ENCODE measurements around the gene NOC4L.
"Not testable (repeated sequence)": the region's sequence is repeated elsewhere in the genome, so short reads cannot be mapped to it uniquely, and the experiment has no call there.

Gene NOC4L

DNA sequence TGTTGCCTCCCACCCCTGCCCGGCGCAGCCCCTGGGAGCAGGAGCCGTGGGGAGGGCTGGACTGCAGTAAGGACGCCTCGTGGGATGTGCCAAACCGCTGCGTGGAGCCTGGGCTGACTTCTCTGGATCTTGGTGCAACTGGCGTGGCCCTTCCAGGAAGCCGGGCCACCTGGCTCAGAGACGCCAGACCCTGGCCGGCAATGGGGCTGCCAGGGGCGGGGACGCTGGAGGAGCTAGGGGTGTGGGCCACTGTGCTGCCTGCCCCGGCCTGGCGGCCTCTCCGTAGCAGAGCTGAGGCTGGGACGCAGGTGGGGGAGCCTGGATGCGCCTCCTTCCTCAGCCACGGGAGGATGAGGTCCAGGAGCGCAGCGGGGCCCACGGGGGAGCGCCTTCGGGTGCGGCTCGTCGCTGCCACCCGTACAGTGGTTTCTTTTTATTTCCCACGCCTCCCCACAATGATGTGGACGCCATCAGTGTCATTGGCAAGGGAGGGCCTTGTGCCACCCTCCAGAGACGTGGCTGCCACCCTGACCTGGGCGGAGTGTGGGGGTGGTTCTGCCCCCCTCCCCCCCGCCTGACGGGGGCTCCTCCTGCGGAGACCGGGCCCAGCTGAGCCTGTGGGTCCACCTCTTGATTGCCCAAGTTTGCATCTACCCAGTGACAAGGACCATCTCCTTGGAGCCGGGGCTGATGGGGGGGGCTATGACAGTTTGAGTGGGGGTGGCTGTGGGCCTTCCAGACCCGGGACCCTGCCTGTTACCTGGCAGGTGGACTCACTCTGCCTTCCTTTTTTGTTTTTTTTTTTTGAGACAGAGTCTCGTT lies 11.4 kb upstream of the NOC4L start:
- Mint-ChIP-seq H3K36me3 (ENCODE audit: low read depth) (peaks cover 30% of the 10 kb centered on the region), H3K4me3 (no peak overlapping the region), H3K27ac (no peak overlapping the region), H3K9me3 (no peaks in the 10 kb centered on the region), H3K4me1 (ENCODE audit: low read depth) (no peaks in the 10 kb centered on the region), H3K27me3 (no peaks in the 10 kb centered on the region)

DNA sequence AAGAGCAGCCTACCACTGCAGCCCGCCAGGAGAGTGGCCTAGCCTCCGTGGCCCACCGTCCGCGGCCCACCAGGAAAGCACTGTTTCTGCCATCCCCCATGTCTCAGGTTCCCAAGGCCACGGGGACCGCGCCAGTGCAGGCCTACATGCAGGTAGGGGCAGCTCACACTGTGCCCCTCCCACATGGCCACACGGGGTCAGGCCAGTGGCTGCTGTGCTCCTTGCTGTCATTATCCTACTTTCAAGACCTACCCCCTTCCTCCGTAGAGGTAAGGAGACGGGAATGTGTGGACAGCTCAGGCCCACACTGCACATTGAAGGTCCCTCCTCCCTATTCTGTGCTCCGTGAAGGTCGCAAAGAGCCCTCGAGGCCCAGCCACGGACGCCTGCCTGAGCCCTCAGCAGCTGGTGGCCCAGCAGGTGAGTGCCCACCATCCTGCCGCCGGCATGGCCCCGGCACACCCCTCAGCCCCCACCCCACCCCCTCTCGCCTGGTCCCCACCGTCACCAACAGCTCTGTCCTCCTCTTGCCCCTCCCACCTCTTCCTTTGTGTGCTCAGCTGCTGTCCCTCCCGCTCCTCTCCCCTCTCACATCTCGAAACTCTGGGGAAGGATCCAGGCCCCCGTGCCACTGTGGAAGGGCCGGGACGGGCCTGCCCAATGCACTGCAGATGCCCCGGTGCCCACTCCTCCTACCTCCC lies 10.2 kb upstream of the NOC4L start:
- Mint-ChIP-seq H3K27ac (no peak overlapping the region), H3K9me3 (no peaks in the 10 kb centered on the region), H3K4me1 (ENCODE audit: low read depth) (no peaks in the 10 kb centered on the region), H3K4me3 (no peak overlapping the region), H3K27me3 (no peaks in the 10 kb centered on the region), H3K36me3 (ENCODE audit: low read depth) (peaks cover 21% of the 10 kb centered on the region)

DNA sequence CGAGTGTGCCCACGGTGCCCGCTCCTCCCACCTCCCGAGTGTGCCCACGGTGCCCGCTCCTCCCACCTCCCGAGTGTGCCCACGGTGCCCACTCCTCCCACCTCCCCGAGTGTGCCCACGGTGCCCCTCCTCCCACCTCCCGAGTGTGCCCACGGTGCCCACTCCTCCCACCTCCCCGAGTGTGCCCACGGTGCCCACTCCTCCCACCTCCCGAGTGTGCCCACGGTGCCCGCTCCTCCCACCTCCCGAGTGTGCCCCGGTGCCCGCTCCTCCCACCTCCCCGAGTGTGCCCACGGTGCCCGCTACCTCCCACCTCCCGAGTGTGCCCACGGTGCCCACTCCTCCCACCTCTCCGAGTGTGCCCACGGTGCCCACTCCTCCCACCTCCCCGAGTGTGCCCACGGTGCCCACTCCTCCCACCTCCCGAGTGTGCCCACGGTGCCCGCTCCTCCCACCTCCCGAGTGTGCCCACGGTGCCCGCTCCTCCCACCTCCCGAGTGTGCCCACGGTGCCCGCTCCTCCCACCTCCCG lies 9.5 kb upstream of the NOC4L start:
- not testable (repeated sequence) for H3K4me3 Mint-ChIP-seq; H3K9me3 Mint-ChIP-seq; H3K27me3 Mint-ChIP-seq; H3K4me1 Mint-ChIP-seq (ENCODE audit: low read depth); H3K27ac Mint-ChIP-seq
- H3K36me3 Mint-ChIP-seq (ENCODE audit: low read depth) = peaks cover 19% of the 10 kb centered on the region

DNA sequence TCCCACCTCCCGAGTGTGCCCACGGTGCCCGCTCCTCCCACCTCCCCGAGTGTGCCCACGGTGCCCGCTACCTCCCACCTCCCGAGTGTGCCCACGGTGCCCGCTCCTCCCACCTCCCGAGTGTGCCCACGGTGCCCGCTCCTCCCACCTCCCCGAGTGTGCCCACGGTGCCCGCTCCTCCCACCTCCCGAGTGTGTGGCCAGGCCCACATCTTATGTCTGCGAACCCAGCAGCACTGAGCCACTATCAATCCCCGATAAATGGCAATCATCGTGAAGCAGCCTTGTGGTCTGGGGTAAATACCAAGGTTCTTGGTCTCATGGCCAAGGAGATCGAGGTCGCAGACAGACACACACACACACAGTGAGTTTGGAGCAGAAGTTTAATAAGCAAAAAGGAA lies 8.0 kb upstream of the NOC4L start:
- not testable (repeated sequence) for H3K4me3 Mint-ChIP-seq; H3K9me3 Mint-ChIP-seq; H3K27me3 Mint-ChIP-seq; H3K4me1 Mint-ChIP-seq (ENCODE audit: low read depth)
- Mint-ChIP-seq H3K36me3 (ENCODE audit: low read depth) (peaks cover 20% of the 10 kb centered on the region), H3K27ac (peak overlapping the region; percentile 63)

DNA sequence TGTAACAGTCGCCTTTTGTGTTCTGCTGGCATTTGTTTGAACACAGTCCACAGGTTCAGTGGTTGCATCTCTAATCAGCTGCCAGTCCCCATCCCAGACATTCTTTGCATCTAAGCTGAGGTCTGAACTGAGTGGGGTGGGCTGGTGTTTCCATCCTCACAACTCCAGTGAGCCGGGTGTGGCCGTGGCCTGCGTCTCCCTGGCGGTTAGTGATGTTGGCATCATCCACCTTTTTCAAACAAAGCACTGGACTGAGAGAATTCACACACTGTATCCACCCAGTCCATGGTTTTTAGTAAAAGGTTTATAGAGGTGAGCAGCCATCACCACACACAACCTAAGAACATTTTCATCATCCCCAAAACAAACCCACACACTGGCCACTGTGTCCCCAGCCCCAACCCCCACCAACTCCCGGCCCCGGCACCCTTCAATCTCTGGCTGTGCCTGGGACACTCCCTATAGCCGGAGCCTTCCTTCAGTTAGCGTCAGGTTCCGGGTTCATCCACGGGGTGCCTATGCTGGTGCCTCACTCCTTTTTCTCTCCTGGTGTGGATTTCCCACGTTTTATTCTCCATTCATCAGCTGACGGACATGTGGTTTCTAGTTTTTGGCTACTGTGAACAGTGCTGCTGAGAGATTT lies 6.7 kb upstream of the NOC4L start:
- Mint-ChIP-seq H3K4me1 (ENCODE audit: low read depth) (peaks cover 6% of the 10 kb centered on the region), H3K36me3 (ENCODE audit: low read depth) (peaks cover 20% of the 10 kb centered on the region), H3K9me3 (no peaks in the 10 kb centered on the region), H3K27ac (peak overlapping the region; percentile 12), H3K27me3 (no peaks in the 10 kb centered on the region), H3K4me3 (no peak overlapping the region)

DNA sequence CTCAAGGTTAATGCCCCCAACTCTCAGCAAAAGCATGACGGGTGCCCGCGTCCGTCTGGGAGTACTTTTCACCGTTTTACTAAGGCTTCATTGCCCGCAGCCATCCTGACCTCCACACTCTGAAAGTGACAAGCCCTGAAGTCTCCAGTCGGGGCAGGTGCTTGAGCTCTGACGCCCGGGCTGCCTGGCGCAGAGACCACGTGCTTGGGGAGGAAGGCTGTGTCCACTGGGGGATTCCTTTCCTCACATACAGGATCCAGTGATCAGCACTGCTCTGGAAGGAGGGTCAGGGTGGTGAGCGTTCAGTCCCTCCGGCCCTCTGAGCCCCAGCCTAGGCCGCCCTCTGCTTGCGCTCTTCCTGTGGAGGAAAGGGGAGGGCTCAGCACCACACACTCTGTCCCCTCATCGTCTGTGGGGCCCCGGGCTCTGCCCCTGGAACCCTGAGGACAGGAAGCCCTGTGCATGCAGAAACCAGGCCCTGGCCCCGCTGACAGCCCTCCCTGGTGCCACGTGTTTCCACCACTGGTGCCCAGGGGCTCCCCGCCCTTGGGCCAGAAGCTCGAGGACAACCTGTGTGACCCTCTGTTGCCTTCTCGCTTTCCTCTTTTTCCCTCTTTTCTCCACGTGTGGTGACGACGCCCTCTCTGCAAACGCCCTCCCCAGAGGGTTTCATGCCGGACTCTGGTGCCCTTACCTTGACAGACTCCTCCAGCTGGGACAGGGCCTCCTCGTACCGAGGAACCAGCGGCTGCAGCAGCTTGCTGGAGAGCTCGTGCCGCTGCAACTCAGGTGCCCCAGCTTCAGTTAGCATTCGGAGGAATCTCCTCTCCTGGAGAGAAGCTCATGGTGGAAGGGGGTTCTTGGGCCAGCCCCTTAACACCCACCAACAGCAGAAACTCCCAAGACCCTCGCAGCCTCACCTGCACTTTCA lies 5.1 kb upstream of the NOC4L start:
- Mint-ChIP-seq H3K9me3 (no peaks in the 10 kb centered on the region), H3K27me3 (no peaks in the 10 kb centered on the region), H3K4me1 (ENCODE audit: low read depth) (peaks cover 12% of the 10 kb centered on the region), H3K4me3 (no peak overlapping the region), H3K27ac (no peak overlapping the region), H3K36me3 (ENCODE audit: low read depth) (peaks cover 24% of the 10 kb centered on the region)

DNA sequence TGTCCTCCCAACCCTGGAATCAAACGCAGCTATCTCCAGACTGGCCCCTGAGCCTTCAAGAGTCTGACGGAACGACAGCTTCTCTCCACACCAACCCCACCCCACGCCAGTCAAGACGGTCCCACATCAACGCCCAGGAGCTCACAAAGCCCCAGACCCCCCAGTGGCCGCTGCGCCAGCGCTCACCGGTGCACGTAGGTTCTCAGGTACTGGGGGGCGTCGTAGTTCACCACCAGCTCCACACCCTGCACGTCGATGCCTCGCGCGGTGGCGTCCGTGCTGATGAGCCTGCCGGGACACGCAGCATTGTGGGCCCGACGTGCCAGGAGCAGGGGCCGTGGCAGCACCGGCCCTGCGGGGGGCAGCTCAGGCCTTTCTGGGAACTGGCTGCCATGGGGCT lies 4.3 kb upstream of the NOC4L start:
- H3K9me3 Mint-ChIP-seq = no peaks in the 10 kb centered on the region
- H3K27ac Mint-ChIP-seq = no peak overlapping the region
- peaks cover 14% of the 10 kb centered on the region for H3K4me1 Mint-ChIP-seq (ENCODE audit: low read depth)
- peaks cover 24% of the 10 kb centered on the region for H3K36me3 Mint-ChIP-seq (ENCODE audit: low read depth)
- no peaks in the 10 kb centered on the region for H3K27me3 Mint-ChIP-seq
- H3K4me3 Mint-ChIP-seq = no peak overlapping the region

DNA sequence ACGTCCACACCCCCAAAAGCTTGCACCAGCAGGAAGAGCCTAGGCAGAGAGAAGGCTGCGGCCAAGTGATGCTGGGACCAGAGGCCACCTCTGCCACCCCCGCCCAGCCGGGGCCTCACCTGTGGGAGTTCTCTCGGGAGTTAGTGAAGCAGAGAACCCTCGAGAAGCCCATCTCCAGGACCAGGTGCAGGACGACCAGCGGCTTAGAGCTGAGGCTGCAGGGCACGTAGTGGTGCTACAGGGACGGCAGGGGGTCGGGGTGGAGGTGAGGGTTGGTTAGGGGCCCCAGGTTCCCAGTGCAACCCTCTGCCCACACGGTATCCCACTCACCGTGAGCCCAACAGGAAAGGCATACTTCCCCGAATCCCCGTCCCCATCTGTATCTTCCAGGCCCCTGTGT lies 3.8 kb upstream of the NOC4L start:
- H3K4me1 Mint-ChIP-seq (ENCODE audit: low read depth) = peaks cover 20% of the 10 kb centered on the region
- no peaks in the 10 kb centered on the region for H3K27me3 Mint-ChIP-seq
- no peak overlapping the region for H3K4me3 Mint-ChIP-seq
- no peak overlapping the region for H3K27ac Mint-ChIP-seq
- H3K36me3 Mint-ChIP-seq (ENCODE audit: low read depth) = peaks cover 24% of the 10 kb centered on the region
- H3K9me3 Mint-ChIP-seq = no peaks in the 10 kb centered on the region

DNA sequence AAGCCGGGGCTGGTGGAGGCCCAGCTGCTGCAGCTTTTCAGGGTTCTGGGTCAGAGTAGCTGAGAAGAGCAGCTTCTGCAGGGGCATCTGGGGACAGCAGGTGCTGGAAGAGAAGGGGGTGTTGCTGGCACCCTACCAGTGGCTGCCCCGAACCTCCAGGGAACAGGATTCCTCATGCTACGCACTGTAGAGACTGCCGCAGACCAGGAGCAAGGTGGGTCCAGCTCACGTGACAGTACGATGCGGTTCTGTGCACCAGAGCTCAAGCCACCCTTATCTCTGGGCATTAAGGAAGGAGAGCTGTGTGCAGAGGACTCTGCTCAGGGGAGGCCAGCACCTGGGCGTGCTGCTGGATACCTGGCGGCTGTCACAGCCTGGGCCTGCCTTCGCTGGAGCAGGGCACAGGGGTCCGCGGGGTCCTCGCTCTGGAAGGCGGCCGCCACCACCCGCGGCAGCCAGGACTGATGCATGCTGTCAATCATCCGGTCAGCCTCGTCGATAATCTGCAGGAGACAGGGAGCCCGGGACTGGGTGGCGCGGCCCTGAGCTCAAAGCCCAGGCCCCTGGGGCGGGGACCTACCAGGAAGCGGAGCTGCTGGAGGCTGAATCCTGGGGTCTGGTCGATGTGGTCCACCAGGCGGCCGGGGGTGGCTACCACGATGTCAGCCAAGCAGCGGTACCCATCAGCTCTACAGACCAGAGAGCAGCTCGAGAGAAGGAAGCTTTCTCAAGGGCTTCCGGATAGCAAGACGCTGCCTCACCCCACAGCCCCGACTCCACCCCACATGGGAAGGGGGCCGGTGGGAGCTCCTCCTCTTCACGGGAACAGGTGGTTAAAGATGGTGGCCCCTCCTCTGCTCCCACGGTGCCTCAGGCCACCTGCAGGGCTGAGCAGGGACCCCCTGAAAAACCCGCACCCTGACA lies 3.1 kb upstream of the NOC4L start:
- H3K4me3 Mint-ChIP-seq = no peak overlapping the region

DNA sequence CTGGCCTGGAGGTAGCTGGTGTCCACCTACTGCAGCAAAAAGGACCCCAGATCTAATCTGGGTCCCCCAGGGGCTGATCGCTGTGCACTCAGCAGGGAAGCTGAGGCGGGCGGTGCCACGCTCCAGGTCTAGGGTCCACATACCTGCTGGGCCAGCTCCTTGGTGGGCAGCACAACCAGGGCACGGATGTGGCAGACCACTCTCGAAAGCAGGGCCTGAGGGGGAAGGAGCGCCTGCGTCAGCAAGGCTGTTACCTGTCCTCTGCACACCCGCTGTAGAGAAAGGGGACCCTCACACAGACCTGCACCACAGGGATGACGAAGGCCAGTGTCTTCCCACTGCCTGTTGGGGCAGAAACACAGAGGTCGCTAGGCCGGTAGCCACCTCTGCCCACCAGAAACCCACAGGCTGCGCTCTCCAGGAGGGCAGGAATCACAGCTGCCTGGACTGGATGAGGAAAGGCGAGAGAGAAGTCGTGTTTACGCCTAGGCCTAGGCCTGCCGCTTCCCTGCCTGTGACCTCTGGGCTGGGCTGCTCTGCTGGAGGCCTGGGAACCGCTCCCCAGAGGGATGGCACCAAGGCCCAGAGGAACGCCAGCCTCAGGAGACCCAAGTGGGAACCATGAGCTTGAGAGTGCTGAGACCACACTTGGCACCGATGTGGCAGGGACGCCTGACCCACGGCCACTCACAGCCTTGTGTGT lies 2.1 kb upstream of the NOC4L start:
- no peaks in the 10 kb centered on the region for H3K27me3 Mint-ChIP-seq
- no peaks in the 10 kb centered on the region for H3K9me3 Mint-ChIP-seq
- H3K27ac Mint-ChIP-seq = peak overlapping the region; percentile 76
- peaks cover 33% of the 10 kb centered on the region for H3K36me3 Mint-ChIP-seq (ENCODE audit: low read depth)
- H3K4me3 Mint-ChIP-seq = peak overlapping the region; percentile 89
- H3K4me1 Mint-ChIP-seq (ENCODE audit: low read depth) = peaks cover 35% of the 10 kb centered on the region

More for the DNA sequence above, 3.1 kb upstream of the NOC4L start:
- peaks cover 27% of the 10 kb centered on the region for H3K4me1 Mint-ChIP-seq (ENCODE audit: low read depth)
- H3K36me3 Mint-ChIP-seq (ENCODE audit: low read depth) = peaks cover 28% of the 10 kb centered on the region
- no peaks in the 10 kb centered on the region for H3K9me3 Mint-ChIP-seq
- no peak overlapping the region for H3K27ac Mint-ChIP-seq
- H3K27me3 Mint-ChIP-seq = no peaks in the 10 kb centered on the region

DNA sequence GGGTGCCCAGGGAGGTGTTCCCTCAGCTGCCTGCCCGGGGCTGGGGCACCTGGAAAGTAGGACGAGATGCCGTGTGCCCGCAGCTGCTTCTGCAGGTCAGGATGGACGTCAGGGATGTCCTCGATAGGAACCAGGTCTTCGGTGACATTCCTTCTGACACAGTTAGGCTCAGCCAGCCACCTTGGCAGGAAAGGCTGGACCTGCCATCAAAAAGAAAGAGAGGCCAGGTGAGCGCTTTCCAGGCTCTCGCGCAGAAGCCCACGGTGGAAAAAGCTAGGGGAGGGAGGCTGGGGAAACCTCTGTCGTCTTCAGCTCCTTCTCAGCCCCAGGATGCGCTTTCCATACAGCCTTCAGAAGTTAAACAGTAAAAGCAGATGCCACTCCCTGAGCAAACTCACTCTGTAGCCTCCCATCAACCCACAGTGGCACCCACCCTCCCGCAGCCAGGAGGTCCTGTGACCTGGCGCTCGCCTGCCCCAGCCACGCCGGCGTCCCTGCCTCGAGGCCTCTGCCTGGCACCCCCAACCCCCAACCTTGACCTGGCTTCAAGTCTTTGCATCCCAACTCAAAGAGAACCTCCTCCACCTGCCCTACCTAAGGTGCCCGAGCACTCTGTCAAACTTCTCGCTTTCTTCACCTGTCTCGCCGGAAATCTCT lies 1.4 kb upstream of the NOC4L start:
- Mint-ChIP-seq H3K36me3 (ENCODE audit: low read depth) (peaks cover 32% of the 10 kb centered on the region), H3K4me3 (peak overlapping the region; percentile 89)

DNA sequence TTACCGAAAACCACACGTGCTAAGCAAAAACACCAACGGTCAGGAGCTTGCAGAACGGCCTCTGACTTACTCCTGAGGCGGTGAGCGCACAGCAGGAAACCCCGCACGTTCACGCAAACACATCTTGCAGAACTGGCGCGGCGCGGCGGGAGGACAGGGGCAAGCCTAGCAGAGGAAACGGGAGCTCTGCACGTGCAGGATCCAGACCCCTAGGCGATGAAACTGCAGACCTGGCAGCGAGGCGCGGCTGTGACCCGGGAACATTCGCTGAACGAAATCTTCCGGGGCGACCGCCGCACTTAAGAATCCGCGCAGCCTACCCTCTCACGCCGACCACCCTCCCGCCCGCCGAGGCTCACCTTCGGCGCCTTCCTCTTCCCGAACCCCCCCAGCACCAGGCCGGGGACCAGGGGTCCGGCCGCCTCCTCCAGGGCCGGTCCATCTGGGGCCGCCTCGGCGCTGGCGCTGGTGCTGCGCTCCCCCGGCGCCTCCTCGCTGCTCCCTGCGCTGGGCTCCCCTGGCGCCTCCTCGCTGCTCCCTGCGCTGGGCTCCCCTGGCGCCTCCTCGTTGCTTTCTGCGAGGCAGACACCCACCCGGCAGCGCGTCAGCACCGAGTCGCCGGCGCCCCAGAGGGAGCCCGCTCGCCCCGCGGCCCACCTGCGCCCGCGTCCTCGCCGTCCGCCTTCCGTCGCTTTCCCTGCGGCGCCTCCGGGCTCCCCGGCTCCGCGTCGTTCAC lies 753 bp upstream of the NOC4L start:
- H3K4me1 Mint-ChIP-seq (ENCODE audit: low read depth) = peaks cover 35% of the 10 kb centered on the region
- H3K4me3 Mint-ChIP-seq = peak overlapping the region; percentile 89
- H3K27ac Mint-ChIP-seq = peak overlapping the region; percentile 81
- H3K27me3 Mint-ChIP-seq = no peaks in the 10 kb centered on the region
- peaks cover 28% of the 10 kb centered on the region for H3K36me3 Mint-ChIP-seq (ENCODE audit: low read depth)
- no peaks in the 10 kb centered on the region for H3K9me3 Mint-ChIP-seq

More for the DNA sequence above, 1.4 kb upstream of the NOC4L start:
- Mint-ChIP-seq H3K4me1 (ENCODE audit: low read depth) (peaks cover 35% of the 10 kb centered on the region), H3K27me3 (no peaks in the 10 kb centered on the region), H3K9me3 (no peaks in the 10 kb centered on the region), H3K27ac (peak overlapping the region; percentile 81)
